NCI-H2107 (cell line): ENCODE measurements around the gene PLEKHJ1.

Experiments used
- DNase-seq: peaks from one replicate; lab custom pipeline; 2025; lab: John Stamatoyannopoulos, UW

PLEKHJ1 gene

DNA sequence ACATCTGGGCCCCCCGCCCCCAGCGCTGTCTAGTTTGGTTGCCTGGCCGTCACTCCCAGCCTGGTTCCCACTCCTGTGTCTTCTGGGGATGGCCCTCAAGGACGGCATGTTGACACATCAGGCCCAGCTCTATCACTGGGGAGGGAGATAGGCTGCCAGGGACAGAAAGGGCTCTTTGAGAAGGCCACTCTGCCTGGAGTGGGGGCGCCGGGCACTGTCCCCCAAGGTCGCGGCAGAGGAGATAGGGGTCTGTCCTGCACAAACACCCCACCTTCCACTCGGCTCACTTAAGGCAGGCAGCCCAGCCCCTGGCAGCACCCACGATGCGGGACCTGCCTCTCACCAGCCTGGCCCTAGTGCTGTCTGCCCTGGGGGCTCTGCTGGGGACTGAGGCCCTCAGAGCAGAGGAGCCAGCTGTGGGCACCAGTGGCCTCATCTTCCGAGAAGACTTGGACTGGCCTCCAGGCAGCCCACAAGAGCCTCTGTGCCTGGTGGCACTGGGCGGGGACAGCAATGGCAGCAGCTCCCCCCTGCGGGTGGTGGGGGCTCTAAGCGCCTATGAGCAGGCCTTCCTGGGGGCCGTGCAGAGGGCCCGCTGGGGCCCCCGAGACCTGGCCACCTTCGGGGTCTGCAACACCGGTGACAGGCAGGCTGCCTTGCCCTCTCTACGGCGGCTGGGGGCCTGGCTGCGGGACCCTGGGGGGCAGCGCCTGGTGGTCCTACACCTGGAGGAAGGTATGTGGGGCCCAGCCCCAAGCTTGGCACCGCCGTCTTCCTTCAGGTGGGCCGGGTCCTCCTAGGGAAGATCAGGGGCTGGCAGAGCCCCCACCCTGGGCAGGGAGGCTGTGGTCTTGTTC, 13.1 kb upstream of the PLEKHJ1 start, which contains the start of gene AMH:
TSS of gene AMH (plus strand) at position 314 of the 857 bp plus-strand sequence. CDS start at position 324, 10 bp downstream.
- DNase-seq: no peak

GRCh38 chr19:2248136-2249009, 12.2 kb upstream of the PLEKHJ1 start:
- DNase-seq: no peak

DNA sequence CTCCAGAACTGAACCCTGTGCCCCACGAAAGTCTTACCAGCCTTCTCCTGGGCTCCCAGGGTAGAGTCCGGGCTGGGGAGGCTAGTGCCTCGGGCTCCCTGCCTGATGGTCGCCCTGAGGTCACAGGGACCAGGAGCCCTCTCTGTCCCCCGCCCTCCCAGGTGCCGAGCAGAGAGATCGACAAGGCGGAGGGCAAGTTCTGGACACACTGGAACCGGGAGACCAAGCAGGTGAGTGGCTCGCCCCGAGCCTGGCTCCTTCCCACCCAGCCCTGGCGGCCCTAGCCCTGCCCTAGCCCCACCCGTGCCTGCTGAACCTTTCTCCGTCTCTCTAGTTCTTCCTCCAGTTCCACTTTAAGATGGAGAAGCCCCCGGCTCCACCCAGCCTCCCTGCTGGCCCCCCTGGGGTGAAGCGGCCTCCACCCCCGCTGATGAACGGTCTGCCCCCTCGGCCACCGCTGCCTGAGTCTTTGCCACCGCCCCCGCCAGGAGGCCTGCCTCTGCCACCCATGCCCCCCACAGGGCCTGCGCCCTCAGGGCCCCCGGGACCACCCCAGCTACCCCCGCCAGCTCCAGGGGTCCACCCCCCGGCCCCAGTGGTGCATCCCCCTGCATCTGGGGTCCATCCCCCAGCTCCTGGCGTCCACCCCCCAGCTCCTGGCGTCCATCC, 11.4 kb upstream of the PLEKHJ1 start:
- DNase-seq: no peak

- DNase-seq: no peak
Observed at GRCh38 chr19:2246801-2247361, 10.8 kb upstream of the PLEKHJ1 start.

DNA sequence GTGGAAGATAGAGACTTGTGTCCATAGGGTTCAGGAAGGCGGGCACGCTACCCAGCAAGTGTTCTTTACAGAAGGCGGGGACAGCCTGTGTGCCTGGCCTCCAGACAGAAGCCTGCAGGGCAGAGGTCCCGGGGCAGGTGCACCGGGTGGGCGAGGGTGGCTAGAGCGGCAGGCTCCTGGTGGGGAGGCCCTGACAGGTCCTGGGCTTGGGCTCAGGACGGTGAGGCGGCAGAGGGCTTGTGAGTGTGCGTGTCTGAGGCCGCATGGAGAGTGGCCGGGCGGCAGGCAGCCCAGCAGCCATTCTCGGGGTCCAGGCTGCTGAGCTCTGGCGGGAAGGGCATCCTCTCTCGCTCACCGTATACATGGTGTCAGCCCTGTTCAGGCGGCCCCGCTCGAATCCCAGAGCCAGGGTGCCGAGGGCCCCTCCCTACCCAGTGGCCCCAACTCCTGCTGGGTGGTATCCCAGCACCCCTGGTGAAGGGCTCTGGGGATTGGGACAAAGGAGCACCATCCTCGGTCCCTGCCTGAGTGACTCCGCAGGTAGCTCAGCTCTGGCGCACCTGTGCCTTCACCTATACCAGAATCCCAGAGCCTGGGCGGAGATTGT, 10.0 kb upstream of the PLEKHJ1 start:
- no peak for DNase-seq

- no peak for DNase-seq
Observed at GRCh38 chr19:2245273-2245672, 9.1 kb upstream of the PLEKHJ1 start.

DNA sequence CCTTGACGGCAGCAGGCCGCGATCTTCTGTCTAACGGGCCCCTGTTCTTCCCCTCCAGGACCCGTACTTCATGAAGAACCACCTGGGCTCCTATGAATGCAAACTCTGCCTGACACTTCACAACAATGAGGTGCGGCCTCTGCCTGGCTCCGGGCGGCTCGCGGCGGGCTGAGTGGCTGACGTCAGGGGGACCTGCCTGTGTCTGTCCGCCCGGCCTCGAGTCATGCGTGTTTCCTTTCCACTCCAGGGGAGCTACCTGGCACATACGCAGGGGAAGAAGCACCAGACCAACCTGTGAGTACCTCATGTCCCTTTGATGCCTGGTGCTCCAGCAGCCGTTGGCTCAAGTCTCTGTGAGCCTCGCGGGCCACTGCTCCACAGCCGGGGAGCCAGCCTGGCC, 8.4 kb upstream of the PLEKHJ1 start:
- no peak for DNase-seq

GRCh38 chr19:2244125-2244411, 7.9 kb upstream of the PLEKHJ1 start:
- DNase-seq: no peak

GRCh38 chr19:2243274-2244124, 7.4 kb upstream of the PLEKHJ1 start:
- DNase-seq: no peak

DNA sequence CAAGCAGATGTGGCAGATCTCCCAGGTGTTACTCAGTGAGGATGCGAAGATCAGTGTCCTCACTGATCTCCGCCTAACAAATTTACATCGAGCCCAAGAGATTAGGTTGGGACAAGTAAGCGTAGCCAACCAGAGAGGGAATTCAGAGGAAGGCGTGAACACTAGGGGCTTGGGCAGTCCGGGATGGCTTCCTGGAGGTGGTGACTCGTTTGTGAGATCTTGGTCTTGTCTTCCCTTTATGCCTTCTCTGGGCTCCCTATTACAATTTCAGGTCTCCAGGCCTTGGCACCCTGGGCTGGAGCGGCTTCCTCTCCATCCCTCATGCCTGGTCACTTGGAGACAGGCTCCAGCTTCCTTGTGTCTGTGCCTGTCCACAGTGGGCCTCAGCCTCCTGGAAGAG, 6.7 kb upstream of the PLEKHJ1 start:
- DNase-seq: no peak

DNA sequence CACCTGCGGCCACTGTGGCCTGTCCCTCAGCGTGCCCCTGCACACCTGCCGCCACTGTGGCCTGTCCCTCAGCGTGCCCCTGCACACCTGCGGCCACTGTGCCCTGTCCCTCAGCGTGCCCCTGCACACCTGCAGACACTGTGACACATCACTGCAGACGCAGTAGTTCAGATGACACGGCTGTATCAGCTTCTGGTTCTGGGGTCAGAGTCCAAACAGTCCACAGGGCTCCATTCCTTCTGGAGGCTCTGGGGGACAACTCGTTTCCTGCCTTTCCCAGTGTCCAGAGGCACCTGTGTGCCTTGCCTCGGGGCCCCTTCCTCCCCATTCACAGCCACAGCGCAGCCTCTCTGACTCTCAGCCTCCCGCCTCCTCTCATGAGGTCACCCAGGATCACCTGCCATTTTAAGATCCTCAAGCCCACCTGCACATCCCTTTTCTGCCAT, 6.0 kb upstream of the PLEKHJ1 start:
- DNase-seq: no peak

GRCh38 chr19:2240881-2241760, 5.0 kb upstream of the PLEKHJ1 start:
- DNase-seq: no peak

- DNase-seq: no peak
Observed at GRCh38 chr19:2239771-2240770, 3.9 kb upstream of the PLEKHJ1 start.

- no peak for DNase-seq
Observed at GRCh38 chr19:2239173-2239572, 3.0 kb upstream of the PLEKHJ1 start.

GRCh38 chr19:2237869-2238153, 1.7 kb upstream of the PLEKHJ1 start:
- DNase-seq: no peak

GRCh38 chr19:2237051-2237868, 1.1 kb upstream of the PLEKHJ1 start:
- no peak for DNase-seq

GRCh38 chr19:2236064-2236313, 140 bp downstream of the PLEKHJ1 start:
- no peak for DNase-seq

GRCh38 chr19:2235381-2236063, 607 bp downstream of the PLEKHJ1 start:
- DNase-seq: no peak
